ENCODE measurements around the gene ZGPAT. TPM values are rescaled to one million over a fixed set of nuclear protein-coding genes. Genes with fewer than 3 reads are reported as not detected.

The ZGPAT gene
- total and polyA plus RNA-seq, 2 of the 13 experiments (the other 11 are each of a cell fraction or from before 2014, with no cell fraction given), result 23.0 to 41.9 TPM

GRCh38 chr20:63740627-63741353, 33.0 kb downstream of the ZGPAT start (continued):
- TF ChIP-seq NFATC3 (CRISPR knock-in tag; IDR thresholded peaks at IDR 0.05) (no peak), JUNB (CRISPR knock-in tag; IDR thresholded peaks at IDR 0.05; ENCODE audit: borderline replicate concordance) (no peak), ESRRA (CRISPR knock-in tag; IDR thresholded peaks at IDR 0.05; ENCODE audit: low read depth) (peak; percentile 86; the same call in 1 of the 2 replicates), CHCHD3 (CRISPR knock-in tag; IDR thresholded peaks at IDR 0.05) (peak; percentile 86), ZNF354B (CRISPR knock-in tag; IDR thresholded peaks at IDR 0.05) (peak; percentile 59; the same call in 1 of the 2 replicates), ZNF720 (CRISPR knock-in tag; IDR thresholded peaks at IDR 0.05) (peak; percentile 15; the same call in 1 of the 2 replicates), EED (CRISPR knock-in tag; IDR thresholded peaks at IDR 0.05) (peak; percentile 96), ZEB1 (IDR thresholded peaks at IDR 0.05; ENCODE audit: insufficient replicate concordance, low read depth) (peak; percentile 78), MXD3 (CRISPR knock-in tag; IDR thresholded peaks at IDR 0.05) (peak; percentile 78), TBX2 (CRISPR knock-in tag; IDR thresholded peaks at IDR 0.05; ENCODE audit: borderline replicate concordance) (peak; percentile 99), MEIS1 (CRISPR knock-in tag; IDR thresholded peaks at IDR 0.05; ENCODE audit: borderline replicate concordance) (peak; percentile 97), ZNF235 (CRISPR knock-in tag; IDR thresholded peaks at IDR 0.05; ENCODE audit: borderline replicate concordance) (peak; percentile 82), ZNF333 (CRISPR knock-in tag; IDR thresholded peaks at IDR 0.05; ENCODE audit: borderline replicate concordance) (peak; percentile 90; the same call in 1 of the 2 replicates), ZNF343 (CRISPR knock-in tag; IDR thresholded peaks at IDR 0.05) (peak; percentile 96), ZNF382 (CRISPR knock-in tag; IDR thresholded peaks at IDR 0.05; ENCODE audit: borderline replicate concordance) (no peak), ZNF264 (CRISPR knock-in tag; IDR thresholded peaks at IDR 0.05) (peak; percentile 98), ATF7 (IDR thresholded peaks at IDR 0.05) (no peak), ATF7 (CRISPR knock-in tag; IDR thresholded peaks at IDR 0.05) (no peak; the same call in 1 of the 2 replicates), ZNF598 (CRISPR knock-in tag; IDR thresholded peaks at IDR 0.05; ENCODE audit: borderline replicate concordance) (peak; percentile 61; the same call in 1 of the 2 replicates), TAF15 (IDR thresholded peaks at IDR 0.05; ENCODE audit: low read depth, low read length, poor library complexity, severe bottlenecking) (peak; percentile 93), KLF6 (CRISPR knock-in tag; IDR thresholded peaks at IDR 0.05) (peak; percentile 99), ZBED4 (CRISPR knock-in tag; IDR thresholded peaks at IDR 0.05; ENCODE audit: borderline replicate concordance) (peak; percentile 99)
- TF ChIP-seq, protein P1, sequence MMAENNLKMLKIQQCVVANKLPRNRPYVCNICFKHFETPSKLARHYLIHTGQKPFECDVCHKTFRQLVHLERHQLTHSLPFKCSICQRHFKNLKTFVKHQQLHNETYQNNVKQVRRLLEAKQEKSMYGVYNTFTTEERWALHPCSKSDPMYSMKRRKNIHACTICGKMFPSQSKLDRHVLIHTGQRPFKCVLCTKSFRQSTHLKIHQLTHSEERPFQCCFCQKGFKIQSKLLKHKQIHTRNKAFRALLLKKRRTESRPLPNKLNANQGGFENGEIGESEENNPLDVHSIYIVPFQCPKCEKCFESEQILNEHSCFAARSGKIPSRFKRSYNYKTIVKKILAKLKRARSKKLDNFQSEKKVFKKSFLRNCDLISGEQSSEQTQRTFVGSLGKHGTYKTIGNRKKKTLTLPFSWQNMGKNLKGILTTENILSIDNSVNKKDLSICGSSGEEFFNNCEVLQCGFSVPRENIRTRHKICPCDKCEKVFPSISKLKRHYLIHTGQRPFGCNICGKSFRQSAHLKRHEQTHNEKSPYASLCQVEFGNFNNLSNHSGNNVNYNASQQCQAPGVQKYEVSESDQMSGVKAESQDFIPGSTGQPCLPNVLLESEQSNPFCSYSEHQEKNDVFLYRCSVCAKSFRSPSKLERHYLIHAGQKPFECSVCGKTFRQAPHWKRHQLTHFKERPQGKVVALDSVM (CRISPR knock-in tag; IDR thresholded peaks at IDR 0.05), result peak; percentile 50; the same call in 1 of the 2 replicates
- TF ChIP-seq, protein P2, sequence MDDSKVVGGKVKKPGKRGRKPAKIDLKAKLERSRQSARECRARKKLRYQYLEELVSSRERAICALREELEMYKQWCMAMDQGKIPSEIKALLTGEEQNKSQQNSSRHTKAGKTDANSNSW (CRISPR knock-in tag; IDR thresholded peaks at IDR 0.05; ENCODE audit: borderline replicate concordance), result 0 out of 2 replicates have a peak, but pooled peaks have one; percentile 49
